ENCODE measurements around the gene SNRPA1. TPM values are rescaled to one million over a fixed set of nuclear protein-coding genes. Genes with fewer than 3 reads are reported as not detected.
"Not testable (repeated sequence)": the region's sequence is repeated elsewhere in the genome, so short reads cannot be mapped to it uniquely, and the experiment has no call there.

Gene SNRPA1
- total RNA-seq = 26.8 TPM
- long read RNA-seq, transcript SNRPA1-205 (7 exons, 2,108 nt) = minor isoform, 5 of 51 reads
- long read RNA-seq, transcript SNRPA1-201 (9 exons, 1,055 nt) = major isoform, 10 of 51 reads
- long read RNA-seq, transcript SNRPA1-207 (8 exons, 924 nt) = minor isoform, 5 of 51 reads
- long read RNA-seq, partial matches to known transcripts = 30 of 51 reads
- long read RNA-seq, other reads (novel, unspliced or antisense) = 1 of 51 reads

DNA sequence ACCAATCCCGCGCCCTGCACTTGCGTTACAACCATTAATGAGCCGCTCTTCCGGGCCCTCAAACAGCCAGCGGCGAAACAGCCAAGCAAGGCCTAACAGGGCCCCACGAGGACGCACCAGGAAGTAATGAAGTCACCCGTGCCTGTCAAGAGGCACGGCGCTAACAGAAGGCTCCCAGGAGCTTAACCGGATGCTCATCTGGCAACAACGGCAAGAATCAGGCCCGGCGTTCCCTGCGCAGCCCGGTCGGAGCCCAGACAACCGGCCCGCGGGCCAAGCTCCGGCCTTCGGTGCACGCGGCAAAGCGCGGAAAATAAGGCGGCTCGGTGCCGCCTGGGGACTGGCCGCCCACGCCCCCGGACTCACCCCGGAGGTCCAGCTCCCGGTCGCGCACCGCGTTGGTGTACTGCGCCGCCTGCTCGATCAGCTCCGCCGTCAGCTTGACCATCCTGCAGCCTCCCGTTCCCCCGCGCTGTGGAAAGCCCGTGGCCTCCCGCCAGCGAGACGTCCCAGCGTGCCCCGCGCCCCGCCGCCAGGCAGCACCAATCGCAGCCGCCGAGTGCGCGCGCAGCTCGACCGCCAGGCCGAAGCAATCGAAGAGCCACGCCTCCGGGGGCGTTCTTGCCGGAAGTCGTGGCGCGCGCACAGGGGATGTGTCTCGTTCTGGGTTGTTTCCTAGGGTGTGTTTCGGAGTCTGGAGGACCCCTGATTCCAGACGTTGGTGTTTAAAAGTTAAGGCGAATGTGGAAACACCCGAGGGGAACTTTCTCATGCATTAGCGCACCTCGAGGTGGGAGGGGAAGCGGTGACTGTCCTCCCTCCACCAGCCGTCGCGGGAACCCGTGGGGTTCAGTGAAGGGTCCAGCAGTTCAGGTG is at the start of gene SNRPA1:
TSS of gene SNRPA1 (minus strand) at position 518 of the 876 bp plus-strand sequence. CDS start at position 448, 70 bp downstream.
- Histone ChIP-seq H3K9me3 (replicated peaks) (no peaks in the 10 kb centered on the region), H3K4me3 (peak within 1 kb of the TSS; percentile 87), H3K27ac (replicated peaks) (peak within 1 kb of the TSS; percentile 95), H3K27me3 (ENCODE audit: low read depth) (no peaks in the 10 kb centered on the region), H3K4me1 (peaks cover 52% of the 10 kb centered on the region), H3K36me3 (peaks cover 6% of the 10 kb centered on the region)
- no peak for TF ChIP-seq CTCF (IDR thresholded peaks at IDR 0.05; ENCODE audit: borderline replicate concordance)
- peak; percentile 99 for DNase-seq
- intact Hi-C loops (cut with micrococcal nuclease) = no loop called here

DNA sequence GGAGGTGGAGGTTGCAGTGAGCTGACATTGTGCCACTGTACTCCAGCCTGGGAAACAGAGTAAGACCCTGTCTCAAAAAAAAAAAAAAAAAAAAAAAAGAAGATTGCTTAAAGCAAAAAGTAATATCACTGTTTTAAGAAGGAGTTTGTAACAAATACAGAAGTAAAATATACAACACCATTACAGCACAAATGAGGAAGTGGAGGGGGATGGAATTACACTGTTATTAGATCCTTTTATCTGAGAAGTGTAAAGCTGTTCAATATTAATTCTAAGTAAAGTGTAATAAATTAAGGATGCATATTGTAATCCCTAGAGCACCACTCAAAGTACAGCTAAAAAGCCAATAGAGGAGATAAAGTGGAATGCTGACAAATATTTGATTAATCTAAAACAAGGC is 47.0 kb upstream of the SNRPA1 start:
- DNase-seq = no peak
- TF ChIP-seq CTCF (IDR thresholded peaks at IDR 0.05; ENCODE audit: borderline replicate concordance) = no peak
- H3K36me3 ChIP-seq = no peaks in the 10 kb centered on the region
- intact Hi-C loops (cut with micrococcal nuclease) = no loop called here
- H3K9me3 ChIP-seq (replicated peaks) = no peaks in the 10 kb centered on the region
- H3K4me1 ChIP-seq = peaks cover 3% of the 10 kb centered on the region
- H3K27ac ChIP-seq (replicated peaks) = no peak overlapping the region
- H3K4me3 ChIP-seq = no peak overlapping the region
- no peaks in the 10 kb centered on the region for H3K27me3 ChIP-seq (ENCODE audit: low read depth)

DNA sequence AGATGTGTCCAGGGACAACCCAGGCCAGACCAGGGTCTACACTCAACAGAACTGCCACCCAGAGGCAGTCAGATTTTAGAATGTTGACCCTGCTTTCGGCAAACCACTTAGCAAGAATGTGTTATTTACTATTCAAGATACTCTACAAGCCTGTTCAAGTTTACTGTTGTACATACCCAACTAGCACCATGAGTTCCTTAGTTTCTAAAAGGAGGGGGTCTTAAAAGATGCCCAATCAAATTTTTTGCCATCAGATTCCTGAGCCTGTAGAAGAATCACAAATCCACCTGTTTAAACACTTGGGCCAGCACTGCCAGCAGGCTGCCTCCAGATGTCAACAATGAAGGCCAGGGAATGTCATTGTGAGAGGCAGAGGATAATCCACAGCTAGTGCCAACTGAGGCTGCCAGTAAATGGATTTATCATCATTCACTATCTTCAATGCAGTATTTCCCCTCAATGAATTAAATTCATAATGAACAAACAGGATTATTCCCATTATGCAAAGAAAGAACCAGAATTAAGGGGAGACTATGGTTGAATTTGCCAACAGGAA is 43.5 kb upstream of the SNRPA1 start:
- H3K9me3 ChIP-seq (replicated peaks) = peaks cover 4% of the 10 kb centered on the region
- no peaks in the 10 kb centered on the region for H3K36me3 ChIP-seq
- H3K4me1 ChIP-seq = peaks cover 5% of the 10 kb centered on the region
- DNase-seq = no peak
- intact Hi-C loops (cut with micrococcal nuclease) = no loop called here
- no peak overlapping the region for H3K4me3 ChIP-seq
- TF ChIP-seq CTCF (IDR thresholded peaks at IDR 0.05; ENCODE audit: borderline replicate concordance) = no peak
- H3K27me3 ChIP-seq (ENCODE audit: low read depth) = no peaks in the 10 kb centered on the region
- H3K27ac ChIP-seq (replicated peaks) = no peak overlapping the region

- Histone ChIP-seq H3K27ac (replicated peaks) (no peak overlapping the region), H3K4me3 (no peak overlapping the region), H3K27me3 (ENCODE audit: low read depth) (no peaks in the 10 kb centered on the region), H3K36me3 (no peaks in the 10 kb centered on the region), H3K9me3 (replicated peaks) (peaks cover 4% of the 10 kb centered on the region), H3K4me1 (peaks cover 5% of the 10 kb centered on the region)
- no peak for TF ChIP-seq CTCF (IDR thresholded peaks at IDR 0.05; ENCODE audit: borderline replicate concordance)
- DNase-seq = no peak
- intact Hi-C loops (cut with micrococcal nuclease) = no loop called here
Observed at GRCh38 chr15:101337976-101338375, 42.9 kb upstream of the SNRPA1 start.

GRCh38 chr15:101333907-101334789 is 39.1 kb upstream of the SNRPA1 start:
- H3K27me3 ChIP-seq (ENCODE audit: low read depth); DNase-seq; H3K4me3 ChIP-seq; H3K9me3 ChIP-seq (replicated peaks); H3K4me1 ChIP-seq; H3K36me3 ChIP-seq; intact Hi-C loops (cut with micrococcal nuclease); H3K27ac ChIP-seq (replicated peaks): not testable (repeated sequence)

Measured in left ventricle myocardium inferior (tissue), 1 donor.